Umbilical cord (tissue), 2 donors: ENCODE data around the gene ZNF710. TPM values are rescaled to one million over a fixed set of nuclear protein-coding genes. Genes with fewer than 3 reads are reported as not detected.

Source experiments
- DNase-seq: peaks from one replicate; pipeline ENCODE4 v3.0.0-alpha.2; 2015; ENCODE audit warnings: low spot score
- total RNA-seq: library from RNA; depleted of rRNA; stranded (reverse); fragments of >200 nt; gene quantifications from one replicate; pipeline ENCODE4 v1.2.3, GENCODE V29; 2014; ENCODE audit warnings: low replicate concordance; ENCODE audit not compliant: insufficient read depth

Gene ZNF710
- total RNA-seq, 1 donor from 2014 or later: 9.4 TPM

- no peak for DNase-seq
These were observed 37.0 kb downstream of the ZNF710 start for GRCh38 chr15:90037961-90038631.

GRCh38 chr15:90038632-90039095 lies 37.5 kb downstream of the ZNF710 start:
- no peak for DNase-seq

- DNase-seq: no peak
These were observed 38.9 kb downstream of the ZNF710 start for GRCh38 chr15:90039996-90040395.

GRCh38 chr15:90040618-90041017 lies 39.5 kb downstream of the ZNF710 start:
- DNase-seq: no peak

- no peak for DNase-seq
These were observed 41.2 kb downstream of the ZNF710 start for GRCh38 chr15:90042356-90042755.

GRCh38 chr15:90042766-90043529 lies 41.8 kb downstream of the ZNF710 start:
- no peak for DNase-seq

- no peak for DNase-seq
These were observed 42.4 kb downstream of the ZNF710 start for GRCh38 chr15:90043530-90044010.

GRCh38 chr15:90044191-90044590 lies 43.1 kb downstream of the ZNF710 start:
- no peak for DNase-seq

GRCh38 chr15:90044916-90045371 lies 43.8 kb downstream of the ZNF710 start:
- no peak for DNase-seq

GRCh38 chr15:90046289-90046688 lies 45.2 kb downstream of the ZNF710 start:
- no peak for DNase-seq

GRCh38 chr15:90046911-90047392 lies 45.8 kb downstream of the ZNF710 start:
- DNase-seq: no peak

- no peak for DNase-seq
These were observed 46.9 kb downstream of the ZNF710 start for GRCh38 chr15:90047956-90048575.

- no peak for DNase-seq
These were observed 47.9 kb downstream of the ZNF710 start for GRCh38 chr15:90049030-90049429.

- DNase-seq: no peak
These were observed 48.8 kb downstream of the ZNF710 start for GRCh38 chr15:90049666-90050604.

- no peak for DNase-seq
These were observed 50.8 kb downstream of the ZNF710 start for GRCh38 chr15:90051874-90052273.

- DNase-seq: no peak
These were observed 52.8 kb downstream of the ZNF710 start for GRCh38 chr15:90053685-90054466.

GRCh38 chr15:90054618-90055097 lies 53.5 kb downstream of the ZNF710 start:
- DNase-seq: no peak

- no peak for DNase-seq
These were observed 54.1 kb downstream of the ZNF710 start for GRCh38 chr15:90055182-90055581.

- no peak for DNase-seq
These were observed 55.4 kb downstream of the ZNF710 start for GRCh38 chr15:90056529-90056928.

- DNase-seq: no peak
These were observed 57.2 kb downstream of the ZNF710 start for GRCh38 chr15:90058308-90058707.
